COLO668 (cell line): ENCODE data around the gene TTYH3.

Experiments
- DNase-seq: peaks from one replicate; lab custom pipeline; 2025; ENCODE audit not compliant: unreplicated experiment; lab: John Stamatoyannopoulos, UW

Gene TTYH3

DNA sequence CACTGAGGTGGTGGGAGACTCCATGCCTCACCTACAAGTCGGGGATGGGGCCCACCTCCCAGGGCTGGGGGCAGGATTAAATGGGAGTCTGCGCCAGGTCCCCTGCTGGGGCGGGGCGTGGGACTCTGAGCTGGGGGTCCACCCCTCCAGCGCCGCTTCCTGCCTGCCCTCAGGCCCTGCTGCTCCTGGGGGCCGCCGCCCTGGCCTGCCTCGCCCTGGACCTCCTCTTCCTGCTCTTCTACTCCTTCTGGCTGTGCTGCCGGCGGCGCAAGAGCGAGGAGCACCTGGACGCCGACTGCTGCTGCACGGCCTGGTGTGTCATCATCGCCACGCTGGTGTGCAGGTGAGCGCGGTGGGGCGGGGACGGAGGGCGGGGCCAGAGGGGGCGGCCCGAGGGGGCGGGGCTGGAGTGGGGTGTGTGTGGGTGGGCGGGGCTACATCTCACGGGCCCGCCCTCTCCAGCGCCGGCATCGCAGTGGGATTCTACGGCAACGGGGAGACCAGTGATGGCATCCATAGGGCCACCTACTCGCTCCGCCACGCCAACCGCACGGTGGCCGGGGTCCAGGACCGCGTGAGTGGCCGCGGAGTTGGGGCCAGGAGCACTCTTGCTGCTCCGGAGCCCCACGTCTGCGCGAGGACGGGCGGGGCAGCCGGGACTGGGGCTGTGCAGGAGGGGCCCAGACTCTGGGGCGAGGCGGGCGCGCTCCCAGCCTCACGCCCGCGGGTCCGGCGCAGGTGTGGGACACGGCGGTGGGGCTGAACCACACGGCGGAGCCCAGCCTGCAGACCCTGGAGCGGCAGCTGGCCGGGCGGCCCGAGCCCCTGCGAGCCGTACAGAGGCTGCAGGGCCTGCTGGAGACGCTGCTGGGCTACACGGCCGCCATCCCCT lies 15.1 kb downstream of the TTYH3 start:
- no peak for DNase-seq

DNA sequence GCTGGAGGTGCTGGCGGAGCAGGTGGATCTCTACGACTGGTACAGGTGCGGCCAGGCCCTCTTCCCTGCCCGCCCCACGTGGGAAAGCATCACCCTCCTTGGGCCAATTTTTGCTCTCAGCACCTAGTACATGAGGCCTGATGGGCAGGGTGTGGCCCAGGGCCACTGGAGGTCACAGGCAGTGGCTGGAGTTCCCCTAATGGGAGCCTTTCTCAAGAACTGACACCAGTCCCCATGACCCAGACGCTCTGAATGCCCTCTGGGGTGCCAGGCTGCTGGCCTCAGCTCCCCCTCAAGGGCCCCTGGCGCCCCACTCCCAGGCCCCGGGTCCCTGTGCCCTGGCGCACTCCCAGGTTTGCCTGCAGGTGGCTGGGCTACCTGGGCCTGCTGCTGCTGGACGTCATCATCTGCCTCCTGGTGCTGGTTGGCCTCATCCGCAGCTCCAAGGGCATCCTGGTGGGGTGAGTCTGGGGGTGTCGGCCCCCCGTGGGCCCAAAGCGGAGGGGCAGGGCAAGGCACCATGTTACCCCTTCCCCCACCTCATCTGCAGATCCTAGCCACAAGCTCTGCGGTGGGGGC lies 15.9 kb downstream of the TTYH3 start:
- DNase-seq: no peak

DNA sequence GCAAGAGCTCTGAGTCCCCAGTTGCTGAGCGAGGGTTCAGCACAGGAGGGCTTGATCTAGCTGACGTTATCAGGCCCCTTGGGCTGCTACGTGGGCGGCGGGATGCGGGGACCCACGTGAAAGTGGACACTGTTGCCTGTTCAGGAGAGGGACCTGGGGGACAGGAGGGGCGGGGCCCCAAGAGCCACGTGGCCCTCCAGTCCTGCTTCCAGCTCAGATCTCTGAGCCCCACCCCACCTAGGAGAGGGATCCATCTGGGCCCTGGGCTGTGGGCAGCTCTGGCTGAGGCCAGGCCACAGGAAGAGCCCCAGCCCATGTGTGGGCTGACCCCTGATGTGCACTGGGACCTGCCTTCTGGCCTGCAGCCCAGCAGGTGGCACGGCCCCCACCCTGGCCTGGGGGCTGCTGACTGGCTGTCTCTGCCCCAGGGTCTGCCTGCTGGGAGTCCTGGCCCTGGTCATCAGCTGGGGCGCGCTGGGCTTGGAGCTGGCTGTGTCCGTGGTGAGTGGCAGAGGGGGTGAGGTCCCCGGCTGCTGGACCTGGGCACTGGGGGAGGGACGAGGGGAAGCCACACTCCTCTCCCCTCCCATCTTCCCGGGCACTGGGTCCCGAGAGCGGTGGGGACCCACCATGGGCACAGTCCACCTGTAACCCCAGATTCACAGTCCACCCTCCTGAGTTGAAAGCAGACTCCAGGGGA lies 17.5 kb downstream of the TTYH3 start:
- no peak for DNase-seq

DNA sequence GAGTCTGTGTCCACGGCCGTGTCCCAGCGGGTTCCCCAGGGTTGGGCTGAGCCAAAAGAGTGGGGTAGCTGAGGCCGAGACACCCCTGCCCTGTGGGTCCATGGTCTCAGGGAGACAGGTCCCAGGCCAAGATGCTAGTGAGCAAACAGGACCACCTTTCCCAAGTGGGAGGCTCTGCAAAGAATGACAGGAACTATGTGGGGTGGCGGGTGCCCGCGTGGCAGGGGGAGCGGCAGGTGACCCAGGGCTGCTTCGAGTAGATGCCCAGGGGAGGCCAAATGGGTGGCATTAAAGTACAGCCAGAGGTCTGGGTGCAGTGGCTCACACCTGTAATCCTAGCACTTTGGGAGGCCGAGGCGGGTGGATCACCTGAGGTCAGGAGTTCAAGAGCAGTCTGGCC lies 18.2 kb downstream of the TTYH3 start:
- DNase-seq: no peak

DNA sequence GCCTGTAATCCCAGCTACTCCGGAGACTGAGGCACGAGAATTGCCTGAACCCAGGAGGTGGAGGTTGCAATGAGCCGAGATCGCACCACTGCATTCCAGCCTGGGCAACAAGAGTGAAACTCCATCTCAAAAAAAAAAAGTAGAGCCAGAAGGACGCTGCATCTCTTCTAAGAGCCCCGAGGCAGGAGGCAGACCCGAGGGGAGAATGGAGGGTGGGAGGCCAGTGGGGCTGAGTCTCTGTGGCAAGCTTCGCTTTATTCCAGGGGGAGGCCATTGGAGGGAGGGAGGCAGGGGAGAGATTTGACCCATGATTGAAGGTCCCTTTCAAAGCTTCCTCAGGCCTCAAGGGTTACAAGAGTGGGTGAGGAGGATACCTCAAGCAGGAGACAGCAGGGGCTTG lies 18.7 kb downstream of the TTYH3 start:
- DNase-seq: no peak

DNA sequence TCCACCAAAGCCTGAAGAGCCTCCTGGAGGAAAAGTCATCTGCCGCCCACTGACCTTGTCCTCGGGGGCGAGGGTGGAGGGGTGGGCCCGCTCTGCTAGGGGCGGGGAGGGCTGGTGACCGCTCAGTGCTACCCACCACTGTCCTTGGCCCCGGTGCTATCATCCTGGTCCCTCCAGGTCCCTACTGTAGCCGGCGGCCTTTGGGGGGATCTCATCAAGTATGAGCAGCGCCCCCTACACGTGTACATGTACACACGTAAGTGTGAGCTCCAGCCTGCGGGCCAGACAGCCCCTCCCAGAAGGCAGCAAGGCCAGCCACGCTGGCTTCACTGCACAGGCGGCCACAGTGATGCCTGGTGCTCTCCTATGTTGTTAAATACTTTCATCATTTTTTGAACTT lies 19.6 kb downstream of the TTYH3 start:
- DNase-seq: no peak

DNA sequence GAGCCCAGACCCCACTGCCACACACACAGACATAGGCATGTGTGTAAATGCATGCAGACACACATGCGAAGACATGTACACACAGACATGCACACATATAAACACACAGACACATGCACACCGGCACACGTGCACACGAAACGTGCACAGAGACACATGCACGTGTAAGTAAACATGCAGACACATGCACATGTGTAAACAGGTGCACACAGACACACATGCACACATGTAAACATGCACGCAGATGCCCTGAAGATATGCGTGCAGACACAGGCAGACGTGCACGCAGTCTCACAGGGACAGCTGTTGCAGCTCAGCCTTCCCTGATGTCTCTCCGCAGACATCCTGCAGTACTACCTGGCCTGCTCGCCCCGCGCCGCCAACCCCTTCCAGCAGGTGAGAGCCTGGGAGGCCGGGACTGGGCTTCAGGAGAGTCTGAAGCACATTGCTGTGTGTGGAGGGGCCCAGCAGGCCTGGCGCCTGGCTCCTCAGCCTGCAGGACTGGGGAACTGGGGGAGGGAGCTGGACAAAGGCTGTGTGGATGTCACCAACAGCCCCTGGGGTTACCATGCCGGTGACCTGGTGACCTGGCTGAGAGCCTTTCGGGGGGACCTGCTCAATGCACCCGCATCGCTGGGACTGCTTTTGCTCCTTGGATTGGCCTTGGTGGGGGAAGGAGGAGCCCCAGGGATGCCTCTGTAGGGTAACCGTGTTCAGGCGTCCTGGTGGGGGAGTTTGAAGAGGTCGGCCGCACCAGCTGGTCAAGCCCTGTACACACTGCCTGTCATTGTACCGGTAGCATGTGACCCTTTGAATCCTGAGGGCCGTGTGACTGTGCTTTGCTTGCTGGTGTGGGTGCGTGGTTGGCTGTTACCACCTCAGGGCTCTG lies 20.3 kb downstream of the TTYH3 start:
- DNase-seq: no peak

DNA sequence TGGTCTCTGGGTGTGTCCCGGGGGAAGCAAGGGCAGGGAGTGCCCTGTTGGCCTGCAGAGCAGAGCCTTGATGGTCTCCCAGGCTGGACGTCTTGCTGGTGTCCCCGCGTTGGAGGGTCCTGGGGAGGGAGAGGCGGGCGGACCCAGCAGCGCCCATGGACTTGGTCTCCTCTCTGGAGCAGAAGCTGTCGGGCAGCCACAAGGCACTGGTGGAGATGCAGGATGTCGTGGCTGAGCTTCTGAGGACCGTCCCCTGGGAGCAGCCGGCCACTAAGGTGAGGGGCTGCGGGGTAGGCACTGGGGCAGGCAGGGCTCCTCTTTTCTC lies 20.9 kb downstream of the TTYH3 start:
- DNase-seq: no peak

DNA sequence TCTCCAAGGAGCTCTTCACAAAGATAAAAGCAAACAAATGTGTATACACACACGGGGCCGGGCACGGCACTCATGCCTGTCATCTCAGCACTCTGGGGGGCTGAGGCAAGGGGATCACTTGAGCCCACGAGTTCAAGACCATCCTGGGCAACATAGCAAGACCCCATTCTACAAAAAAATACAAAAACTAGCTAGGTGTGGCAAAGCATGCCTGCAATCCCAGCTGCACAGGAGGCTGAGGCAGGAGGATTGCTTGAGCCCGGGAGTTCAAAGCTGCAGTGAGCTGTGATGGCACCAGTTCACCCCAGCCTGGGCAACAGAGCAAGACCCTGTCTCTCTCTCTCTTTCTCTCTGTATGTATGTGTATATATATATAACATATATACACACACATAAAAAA lies 22.3 kb downstream of the TTYH3 start:
- DNase-seq: peak; percentile 40

DNA sequence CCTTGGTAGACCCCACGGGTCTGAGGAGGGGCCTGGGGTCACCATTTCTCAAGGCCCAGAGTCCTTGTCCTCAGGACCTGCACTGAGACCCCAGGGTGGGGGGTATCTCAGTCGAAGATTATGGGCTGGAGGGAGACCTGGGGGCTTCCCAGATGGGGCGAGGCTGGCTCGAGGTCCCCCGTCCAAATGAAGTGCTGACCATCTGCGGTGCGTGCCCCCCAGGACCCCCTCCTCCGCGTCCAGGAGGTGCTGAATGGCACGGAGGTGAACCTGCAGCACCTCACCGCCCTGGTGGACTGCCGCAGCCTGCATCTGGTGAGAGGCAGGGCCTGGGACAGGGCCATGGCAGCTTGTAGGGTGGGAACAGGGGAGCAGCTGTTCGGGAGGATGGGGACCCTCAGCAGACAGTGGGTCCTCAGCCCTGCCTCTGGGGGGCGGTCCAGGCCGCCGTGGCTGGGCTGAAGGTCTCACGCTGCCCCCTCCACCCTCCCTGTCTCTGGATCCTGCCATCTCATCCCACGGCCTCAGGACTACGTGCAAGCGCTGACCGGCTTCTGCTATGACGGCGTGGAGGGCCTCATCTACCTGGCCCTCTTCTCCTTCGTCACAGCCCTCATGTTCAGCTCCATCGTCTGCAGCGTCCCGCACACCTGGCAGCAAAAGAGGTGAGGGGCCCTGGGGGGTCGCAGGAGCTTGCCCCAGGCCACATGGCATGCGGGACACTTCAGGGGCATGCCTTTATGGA lies 24.3 kb downstream of the TTYH3 start:
- DNase-seq: no peak

DNA sequence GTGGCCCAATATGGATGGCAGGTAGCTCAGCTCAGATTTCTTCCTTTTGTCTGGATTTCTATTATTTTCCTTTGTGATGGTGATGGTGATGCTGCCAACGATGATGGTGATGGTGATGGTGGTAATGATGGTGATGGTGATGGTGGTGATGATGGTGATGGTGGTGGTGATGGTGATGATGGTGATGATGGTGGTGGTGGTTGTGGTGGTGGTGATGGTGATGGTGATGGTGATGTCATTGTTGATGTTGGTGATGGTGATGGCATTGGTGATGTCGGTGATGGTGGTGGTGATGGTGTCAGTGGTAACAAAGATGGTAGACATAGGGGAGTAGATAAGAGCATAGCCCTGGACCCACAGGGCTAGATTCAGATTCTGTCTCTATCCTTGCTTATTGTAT lies 25.4 kb downstream of the TTYH3 start:
- DNase-seq: no peak

DNA sequence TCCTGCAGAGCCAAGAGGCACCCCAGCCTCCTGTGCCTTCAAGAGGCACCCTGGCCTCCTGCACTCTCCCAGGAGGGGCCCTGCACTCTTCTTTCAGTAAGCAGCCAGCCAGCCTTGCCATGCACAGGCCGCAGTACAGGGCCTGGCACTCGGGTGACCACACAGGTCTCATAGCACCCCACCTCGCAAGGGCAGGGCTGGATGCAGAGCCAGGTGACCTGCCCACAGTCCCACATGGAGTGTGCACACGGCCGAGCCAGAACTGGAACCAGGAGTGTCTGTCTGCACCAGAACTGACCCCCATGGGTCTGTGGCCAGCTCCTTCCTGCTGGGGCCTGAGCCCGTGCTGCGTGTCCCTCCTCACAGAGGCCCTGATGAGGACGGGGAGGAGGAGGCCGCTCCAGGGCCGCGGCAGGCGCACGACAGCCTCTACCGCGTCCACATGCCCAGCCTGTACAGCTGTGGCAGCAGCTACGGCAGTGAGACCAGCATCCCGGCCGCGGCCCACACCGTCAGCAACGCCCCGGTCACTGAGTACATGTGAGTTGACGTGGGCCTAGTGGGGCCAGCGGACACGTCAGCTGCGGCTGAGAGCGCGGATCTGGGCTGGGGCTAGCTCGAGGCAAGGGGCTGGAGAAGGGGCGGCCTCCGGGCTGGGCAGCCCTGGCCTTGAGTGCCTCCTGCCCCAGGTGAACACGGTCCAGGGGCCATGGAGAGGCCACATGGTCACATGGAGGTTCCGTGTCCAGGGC lies 26.3 kb downstream of the TTYH3 start:
- no peak for DNase-seq

DNA sequence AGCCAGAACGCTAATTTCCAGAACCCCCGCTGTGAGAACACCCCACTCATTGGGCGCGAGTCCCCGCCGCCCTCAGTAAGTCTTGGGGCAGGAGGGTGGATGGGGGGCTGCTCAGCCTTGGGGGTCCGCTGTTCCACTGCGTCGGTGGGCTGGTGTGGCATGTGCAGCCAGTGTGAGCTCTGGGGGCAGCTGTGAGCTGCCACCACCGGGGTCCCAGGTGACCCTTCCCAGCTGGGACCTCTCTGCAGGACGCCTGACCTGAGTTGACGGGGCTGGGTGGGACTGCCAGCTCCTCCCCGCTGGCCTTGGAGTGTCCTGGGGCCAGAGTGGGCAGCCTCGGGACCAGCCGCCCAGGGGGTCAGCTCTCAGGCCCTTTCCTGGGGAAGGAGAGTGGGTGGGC lies 27.2 kb downstream of the TTYH3 start:
- no peak for DNase-seq

DNA sequence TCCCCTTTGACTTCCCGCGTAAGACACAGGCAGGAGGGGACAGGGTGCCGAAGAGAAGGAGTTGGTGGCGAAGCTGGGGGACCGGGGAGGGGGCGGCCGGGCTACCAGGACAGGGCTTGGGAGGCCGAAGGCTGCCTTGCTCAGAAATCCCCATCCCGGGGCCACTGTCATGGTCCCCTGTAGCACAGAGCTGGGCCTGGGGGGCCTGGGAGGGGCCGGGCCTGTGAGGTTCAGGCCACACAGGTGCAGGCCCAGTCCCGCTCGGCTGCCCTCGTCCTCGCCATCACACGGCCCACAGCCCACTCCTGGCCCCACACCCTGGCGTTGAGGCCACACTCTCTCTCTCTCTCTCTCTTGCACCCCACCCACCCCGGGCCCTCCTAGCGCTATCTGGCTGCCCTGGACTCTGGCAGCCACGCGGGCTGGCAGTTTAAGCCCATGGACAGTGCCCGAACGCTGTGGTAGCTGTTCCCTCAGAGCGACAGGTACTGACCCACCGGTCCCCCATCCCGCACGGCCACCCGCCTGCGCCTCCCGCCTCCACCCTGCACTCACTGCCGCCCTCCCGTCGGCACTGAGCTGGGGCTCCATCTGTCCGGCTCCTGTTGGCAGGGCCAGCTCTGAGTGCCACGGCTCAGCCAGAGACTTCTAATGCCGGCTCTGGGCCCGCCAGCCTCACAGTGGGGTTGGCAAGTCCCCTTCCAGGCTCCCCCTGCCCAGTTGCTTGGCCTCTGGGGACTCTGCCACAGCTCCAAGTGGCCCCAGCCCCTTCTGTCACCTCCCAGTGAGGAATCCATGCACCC lies 28.0 kb downstream of the TTYH3 start:
- DNase-seq: no peak

DNA sequence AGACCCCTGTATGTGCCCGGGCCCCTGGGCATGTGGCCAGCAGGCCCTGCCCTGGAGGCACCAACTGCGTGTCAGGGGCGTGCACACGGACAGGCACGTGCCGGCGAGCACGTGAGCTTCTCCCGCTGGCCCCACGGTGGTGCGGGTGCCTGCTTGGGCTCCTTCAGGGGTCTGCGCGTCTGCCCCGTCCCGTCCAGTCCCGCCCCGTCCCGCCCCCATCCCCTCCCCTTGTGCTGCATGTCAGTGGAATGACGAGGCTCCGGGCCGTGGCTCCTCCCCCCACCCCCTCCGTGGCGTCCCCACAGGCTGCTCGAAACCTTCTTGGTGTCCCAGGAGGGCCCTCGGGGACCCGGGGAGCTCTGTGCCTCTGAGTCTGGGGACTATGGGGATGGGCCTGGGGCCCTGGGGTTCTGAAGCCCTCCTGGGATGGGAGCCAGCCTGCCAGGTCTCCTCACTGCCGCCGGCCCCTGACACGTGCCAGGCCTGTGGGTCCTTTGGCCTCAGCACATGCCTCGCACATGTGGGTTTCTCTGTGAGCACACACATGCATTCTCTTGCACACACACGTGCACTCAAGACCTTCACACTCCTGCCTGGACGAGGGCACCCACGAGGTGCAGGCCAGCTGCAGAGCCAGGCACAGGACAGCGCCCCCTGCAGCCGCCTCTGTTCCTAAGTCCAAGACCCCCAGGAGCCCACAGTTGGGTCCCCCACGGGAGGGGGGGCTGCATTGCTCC lies 28.7 kb downstream of the TTYH3 start:
- DNase-seq: no peak

DNA sequence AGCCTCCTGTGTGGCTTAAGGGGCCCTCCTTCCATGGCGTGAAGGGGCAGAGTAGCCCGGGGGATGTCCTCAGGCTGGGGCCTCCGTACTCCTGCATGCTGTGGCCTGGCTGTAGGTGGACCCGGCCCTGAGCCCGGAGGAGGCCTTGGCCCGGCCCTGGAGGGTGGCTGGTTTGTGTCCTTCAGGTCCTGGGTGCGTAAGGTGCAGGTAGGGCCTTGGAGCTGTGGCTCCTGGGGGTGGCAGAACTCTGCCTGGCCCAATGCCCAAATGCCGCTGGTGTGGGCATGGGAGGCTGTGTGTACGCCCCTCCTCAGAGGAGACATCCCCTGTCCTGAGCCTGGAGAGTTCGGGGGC lies 29.3 kb downstream of the TTYH3 start:
- no peak for DNase-seq

DNA sequence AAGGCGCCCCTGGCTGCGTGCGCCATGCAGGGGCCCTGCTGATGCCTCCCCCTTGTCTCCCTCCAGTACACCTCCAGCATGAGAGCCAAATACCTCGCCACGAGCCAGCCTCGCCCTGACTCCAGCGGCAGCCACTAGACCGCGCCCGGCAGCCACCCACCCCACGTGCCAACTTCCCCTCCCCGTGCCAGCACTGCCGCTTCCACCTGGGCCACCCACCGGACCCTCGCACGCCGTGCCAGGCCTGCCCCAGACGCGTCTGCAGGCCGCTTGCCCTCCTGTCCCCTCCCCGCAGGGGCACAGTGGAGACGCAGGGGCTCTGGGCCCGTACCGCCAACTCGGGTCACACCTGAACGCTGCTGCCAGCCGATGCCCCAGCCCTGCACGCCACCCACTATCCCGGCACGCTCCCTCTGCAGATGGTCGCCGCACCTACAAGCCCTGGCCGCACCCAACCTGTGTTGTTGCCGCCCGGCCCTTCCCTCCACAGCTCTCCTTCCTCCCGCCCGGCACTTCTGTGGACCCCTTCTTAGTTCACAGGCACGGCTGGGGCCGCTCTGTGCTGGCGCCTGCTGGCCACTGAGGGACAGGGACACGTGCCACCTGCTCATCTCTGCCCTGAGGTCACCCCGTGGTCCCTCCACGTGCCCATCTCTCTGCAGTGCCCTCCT lies 30.0 kb downstream of the TTYH3 start:
- DNase-seq: no peak
